ENCODE data around the gene PUDP. TPM values are rescaled to one million over a fixed set of nuclear protein-coding genes. Genes with fewer than 3 reads are reported as not detected.

PUDP gene
- total RNA-seq, 1 experiment from 2014 or later: 8.2 TPM

DNA sequence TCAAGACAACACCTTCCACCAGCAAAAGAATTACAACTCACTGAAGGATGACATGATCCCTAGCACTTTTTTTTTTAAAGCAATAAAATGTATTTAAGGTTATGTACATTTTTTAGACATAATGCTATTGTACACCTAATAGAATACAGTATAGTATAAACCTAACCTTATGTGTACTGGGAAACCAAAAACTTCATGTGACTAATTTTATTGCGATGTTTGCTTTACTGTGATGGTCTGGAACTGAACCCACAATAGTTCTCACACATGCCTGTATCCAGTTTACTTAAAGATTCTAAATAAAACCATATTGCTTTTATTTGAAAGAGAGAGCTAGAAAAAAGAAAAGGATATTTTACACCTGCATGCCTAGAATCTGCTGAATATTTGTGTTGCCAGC is 4.9 kb downstream of the PUDP start:
- no peaks in the 10 kb centered on the region for H3K9me3 ChIP-seq (replicated peaks)
- H3K36me3 ChIP-seq: 0 out of 2 replicates have a peak, but pooled peaks cover 2% of the 10 kb centered on the region
- DNase-seq (ENCODE audit: low read depth in 1 of 2, low spot score in 2 of 2): no peak
- no peak overlapping the region for H3K4me3 ChIP-seq
- peaks cover 14% of the 10 kb centered on the region for H3K4me1 ChIP-seq (replicated peaks)
- H3K27me3 ChIP-seq (replicated peaks): no peaks in the 10 kb centered on the region
- H3K27ac ChIP-seq: no peak overlapping the region

DNA sequence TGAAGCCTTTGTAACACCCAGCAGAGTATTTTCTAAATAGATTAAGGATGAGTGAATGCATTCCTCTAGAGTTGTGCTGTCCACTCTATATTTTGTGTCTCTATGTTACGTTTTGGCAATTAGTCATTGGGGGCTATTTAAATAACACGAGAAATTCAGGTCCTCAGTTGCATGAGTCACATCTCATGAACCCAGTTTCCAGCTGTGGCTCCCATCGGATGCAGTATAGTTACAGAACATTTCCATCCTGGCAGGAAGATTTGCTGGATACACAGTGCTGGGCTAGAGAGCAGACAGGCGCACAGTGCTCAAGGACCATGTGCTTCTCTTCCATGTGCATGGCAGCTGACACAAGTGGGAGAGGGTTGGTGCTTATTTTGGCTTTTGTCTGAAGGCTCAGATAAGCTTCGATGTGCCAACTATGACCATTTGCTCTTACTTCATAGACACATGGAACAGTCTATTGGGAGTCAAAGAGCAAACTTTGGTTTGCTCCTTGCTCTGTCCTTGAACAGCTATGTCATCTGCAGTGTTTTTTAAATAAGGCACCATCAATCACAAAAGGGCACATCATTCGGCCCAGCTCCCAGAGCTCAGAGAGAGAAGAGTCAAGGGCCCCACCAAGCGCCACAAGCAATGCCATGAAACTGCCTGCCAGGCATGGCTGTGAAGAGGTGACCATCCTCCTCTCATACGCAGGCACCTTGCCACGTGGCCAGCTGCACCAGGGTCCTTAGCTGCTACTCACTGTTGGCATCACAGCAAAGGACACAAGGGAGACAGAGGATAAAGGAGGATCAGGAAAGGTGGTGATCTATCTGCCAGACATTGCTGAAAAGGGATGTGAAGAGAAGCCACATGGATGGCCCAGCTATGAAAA is 8.5 kb downstream of the PUDP start:
- peak in 1 of 2 experiments; percentile 36 for DNase-seq (ENCODE audit: low read depth in 1 of 2, low spot score in 2 of 2)
- H3K9me3 ChIP-seq (replicated peaks): no peaks in the 10 kb centered on the region
- no peak overlapping the region for H3K4me3 ChIP-seq
- no peaks in the 10 kb centered on the region for H3K36me3 ChIP-seq
- H3K27me3 ChIP-seq (replicated peaks): no peaks in the 10 kb centered on the region
- H3K4me1 ChIP-seq (replicated peaks): peaks cover 10% of the 10 kb centered on the region
- H3K27ac ChIP-seq: peak overlapping the region; percentile 59; the same call in 1 of the 2 replicates

DNA sequence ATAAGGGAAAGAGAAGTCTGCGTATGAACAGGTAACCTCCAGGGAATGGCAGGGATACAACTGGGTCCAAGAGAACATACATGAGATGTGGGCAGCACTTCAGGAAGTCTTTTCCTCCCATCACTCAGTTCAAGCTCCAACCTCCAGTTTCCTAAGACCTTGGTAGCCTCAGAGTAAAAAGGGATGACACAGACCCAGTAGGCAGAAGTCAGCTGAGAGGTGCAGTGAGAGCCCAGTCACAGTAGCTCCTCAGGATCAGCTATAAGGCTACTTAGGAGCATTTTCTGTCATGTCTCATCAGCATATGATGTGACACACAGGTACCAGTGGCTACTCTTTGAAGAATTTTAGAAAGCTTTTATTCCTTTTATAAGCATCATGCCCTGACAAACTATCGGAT is 13.0 kb downstream of the PUDP start:
- no peak overlapping the region for H3K4me3 ChIP-seq
- H3K4me1 ChIP-seq (replicated peaks): peaks cover 26% of the 10 kb centered on the region
- no peak overlapping the region for H3K27ac ChIP-seq
- H3K27me3 ChIP-seq (replicated peaks): no peaks in the 10 kb centered on the region
- DNase-seq (ENCODE audit: low read depth in 1 of 2, low spot score in 2 of 2): no peak
- no peaks in the 10 kb centered on the region for H3K9me3 ChIP-seq (replicated peaks)
- no peaks in the 10 kb centered on the region for H3K36me3 ChIP-seq

DNA sequence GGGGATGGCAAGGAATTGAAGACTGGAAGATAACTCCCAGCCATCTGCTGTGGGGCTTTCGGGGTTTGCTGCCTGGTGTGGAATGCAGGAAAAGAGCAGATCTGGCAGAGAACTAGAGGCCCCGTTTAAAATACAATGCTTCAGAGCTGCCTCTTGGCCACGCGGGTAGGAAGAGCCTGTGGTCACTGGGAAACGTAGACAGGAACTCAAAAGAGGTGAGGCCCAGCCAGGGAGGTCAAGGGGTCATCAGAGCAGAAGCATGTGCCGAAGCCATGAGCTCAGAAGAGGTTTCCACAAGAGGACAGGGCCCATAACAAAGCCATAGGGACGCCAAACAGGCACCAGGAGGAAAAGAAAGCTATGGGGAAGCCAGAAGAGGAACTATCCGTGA is 14.9 kb downstream of the PUDP start:
- Histone ChIP-seq H3K9me3 (replicated peaks) (no peaks in the 10 kb centered on the region), H3K27ac (peak overlapping the region; percentile 70), H3K36me3 (no peaks in the 10 kb centered on the region), H3K4me1 (replicated peaks) (peaks cover 16% of the 10 kb centered on the region), H3K4me3 (no peak overlapping the region), H3K27me3 (replicated peaks) (no peaks in the 10 kb centered on the region)
- DNase-seq (ENCODE audit: low read depth in 1 of 2, low spot score in 2 of 2): no peak

DNA sequence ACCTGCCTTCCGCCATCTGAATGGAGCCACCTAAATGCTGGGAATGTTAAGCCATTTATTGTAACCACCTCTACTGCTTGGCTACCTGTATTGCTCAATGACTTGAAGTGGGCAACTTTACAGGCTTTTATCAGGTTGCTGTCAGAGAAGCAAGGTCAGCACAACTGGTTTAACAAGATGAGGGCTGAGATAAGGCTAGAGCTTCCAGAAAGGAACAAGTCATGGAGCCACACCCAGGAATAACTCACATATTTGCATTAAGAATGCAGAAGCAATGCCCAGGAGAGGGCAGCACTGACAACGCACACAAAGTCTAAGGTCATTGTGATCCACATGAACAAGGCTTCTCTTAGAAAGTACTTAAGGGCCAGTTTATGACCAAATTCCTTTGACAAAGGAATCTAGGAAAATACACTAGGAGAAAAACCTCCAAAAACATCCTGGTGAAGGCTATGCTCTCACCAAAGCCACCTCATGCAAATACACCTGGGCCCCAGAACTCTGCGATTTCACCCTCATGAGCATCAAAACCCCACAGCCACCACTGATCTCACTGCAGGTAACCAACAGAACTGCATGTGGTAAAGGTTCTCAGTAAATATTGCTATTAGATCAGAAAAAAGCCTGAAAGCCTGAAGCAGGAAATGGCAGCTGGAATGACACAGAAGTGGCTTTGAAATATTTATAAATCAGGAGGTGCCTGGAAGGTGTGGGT is 15.5 kb downstream of the PUDP start:
- Histone ChIP-seq H3K27ac (peak overlapping the region; percentile 70), H3K27me3 (replicated peaks) (no peaks in the 10 kb centered on the region), H3K4me1 (replicated peaks) (peaks cover 16% of the 10 kb centered on the region), H3K4me3 (no peak overlapping the region), H3K9me3 (replicated peaks) (no peaks in the 10 kb centered on the region), H3K36me3 (no peaks in the 10 kb centered on the region)
- DNase-seq (ENCODE audit: low read depth in 1 of 2, low spot score in 2 of 2): peak; percentile 68 to 70

DNA sequence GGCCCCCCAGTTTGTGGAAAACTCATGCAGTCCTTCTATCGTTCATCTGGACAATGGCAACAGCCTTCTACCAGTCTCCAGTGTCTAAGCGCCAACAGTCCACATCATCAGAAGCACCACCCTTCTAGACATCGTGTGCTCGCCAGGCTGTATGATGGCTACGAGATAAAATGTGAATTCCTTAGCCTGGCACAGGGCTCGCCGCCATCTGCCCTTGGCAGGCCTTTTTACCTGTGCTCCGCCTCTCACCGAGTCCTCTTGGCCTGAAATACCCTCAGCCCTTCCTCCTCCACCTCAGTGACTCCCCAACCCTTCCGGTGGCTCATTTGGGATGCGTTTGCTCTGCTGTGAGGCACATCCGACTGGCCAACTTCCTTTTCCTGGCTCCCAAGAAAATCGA is 16.3 kb downstream of the PUDP start:
- Histone ChIP-seq H3K4me3 (no peak overlapping the region), H3K4me1 (replicated peaks) (peaks cover 16% of the 10 kb centered on the region), H3K27ac (peak overlapping the region; percentile 33; the same call in 1 of the 2 replicates), H3K27me3 (replicated peaks) (no peaks in the 10 kb centered on the region), H3K36me3 (no peaks in the 10 kb centered on the region), H3K9me3 (replicated peaks) (no peaks in the 10 kb centered on the region)
- DNase-seq (ENCODE audit: low read depth in 1 of 2, low spot score in 2 of 2): no peak

DNA sequence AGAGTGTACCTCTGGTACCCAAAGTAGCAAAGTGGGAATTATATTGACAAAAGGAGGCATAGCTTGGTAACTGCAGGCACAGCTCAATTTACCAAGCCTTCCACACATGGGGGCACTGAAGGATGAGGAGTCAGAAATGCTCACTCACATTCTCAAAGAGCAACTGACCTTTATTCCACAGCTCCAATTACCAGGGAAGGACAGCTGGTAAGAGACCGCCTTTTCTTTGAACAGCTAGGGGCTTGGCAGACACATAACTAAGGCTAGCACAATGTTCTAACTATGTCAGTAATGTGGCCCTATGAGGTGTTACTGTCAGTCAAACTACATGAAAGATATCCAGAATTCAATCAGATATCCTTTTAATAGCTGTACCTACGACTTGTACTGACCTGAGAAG is 20.9 kb downstream of the PUDP start:
- Histone ChIP-seq H3K27ac (no peak overlapping the region), H3K9me3 (replicated peaks) (no peaks in the 10 kb centered on the region), H3K4me1 (replicated peaks) (peaks cover 10% of the 10 kb centered on the region), H3K4me3 (no peak overlapping the region), H3K36me3 (no peaks in the 10 kb centered on the region), H3K27me3 (replicated peaks) (no peaks in the 10 kb centered on the region)
- DNase-seq (ENCODE audit: low read depth in 1 of 2, low spot score in 2 of 2): no peak

DNA sequence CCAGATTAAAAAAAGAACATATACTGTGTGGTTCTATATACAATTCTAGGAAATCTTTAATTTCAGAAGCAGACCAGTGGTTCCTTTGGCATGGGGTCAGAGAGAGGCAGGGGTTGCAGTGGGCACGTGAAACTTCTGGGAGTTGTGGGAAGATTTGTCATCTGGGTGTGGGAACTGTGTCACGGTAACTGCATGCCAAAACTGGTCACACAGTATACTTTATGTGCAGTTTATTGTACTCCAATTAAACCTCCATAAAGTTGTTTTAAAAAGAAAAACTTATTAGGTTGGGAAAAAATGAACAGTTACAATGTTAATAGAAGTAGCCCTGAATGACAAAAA is 27.1 kb downstream of the PUDP start:
- H3K4me1 ChIP-seq (replicated peaks): peaks cover 22% of the 10 kb centered on the region
- H3K4me3 ChIP-seq: no peak overlapping the region
- no peaks in the 10 kb centered on the region for H3K9me3 ChIP-seq (replicated peaks)
- peak overlapping the region; percentile 56 for H3K27ac ChIP-seq
- H3K27me3 ChIP-seq (replicated peaks): no peaks in the 10 kb centered on the region
- no peaks in the 10 kb centered on the region for H3K36me3 ChIP-seq
- DNase-seq (ENCODE audit: low read depth in 1 of 2, low spot score in 2 of 2): no peak

DNA sequence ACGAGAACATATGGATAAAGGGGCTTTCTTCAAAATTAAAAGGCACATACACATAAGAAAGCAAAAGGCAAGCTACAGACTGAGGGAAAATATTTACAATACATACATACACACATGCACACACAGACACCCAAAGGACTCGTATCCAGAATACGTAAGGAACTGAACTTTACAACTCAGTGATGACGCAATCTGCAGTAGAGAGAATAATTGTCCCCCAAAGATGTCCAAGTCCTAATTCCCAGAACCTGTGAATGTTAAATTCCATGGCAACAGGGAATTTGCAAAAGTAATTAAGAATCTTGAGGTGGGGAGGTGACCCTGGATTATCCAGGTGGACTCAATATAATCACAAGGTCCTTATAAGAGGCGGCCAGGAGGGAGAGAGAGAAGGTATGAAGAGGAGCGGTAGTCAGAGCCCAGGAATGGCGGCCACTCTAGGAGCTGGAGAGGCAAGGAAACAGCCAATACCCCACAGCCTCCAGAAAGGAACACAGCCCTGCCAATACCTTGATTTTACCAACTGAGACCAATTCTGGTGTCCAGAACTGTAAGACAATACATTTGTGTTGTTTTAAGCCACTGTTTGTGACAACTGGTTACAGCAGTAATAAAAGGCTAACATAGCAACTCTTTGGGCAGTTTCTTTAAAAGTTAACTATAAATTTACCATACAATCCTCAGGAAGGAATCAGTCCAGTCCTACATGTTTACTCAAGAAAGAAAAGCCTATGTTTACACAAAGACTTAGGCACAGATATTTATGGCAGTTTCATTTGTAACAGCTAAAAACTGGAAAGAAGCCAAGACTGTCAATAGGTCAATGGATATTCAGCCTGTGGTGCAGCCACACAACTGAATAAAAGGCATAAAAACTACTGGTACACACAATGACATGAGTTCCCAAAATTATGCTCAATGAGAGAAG is 27.7 kb downstream of the PUDP start:
- peak in 1 of 2 experiments; percentile 31 for DNase-seq (ENCODE audit: low read depth in 1 of 2, low spot score in 2 of 2)
- H3K4me3 ChIP-seq: no peak overlapping the region
- H3K36me3 ChIP-seq: no peaks in the 10 kb centered on the region
- peaks cover 22% of the 10 kb centered on the region for H3K4me1 ChIP-seq (replicated peaks)
- H3K27me3 ChIP-seq (replicated peaks): no peaks in the 10 kb centered on the region
- H3K9me3 ChIP-seq (replicated peaks): no peaks in the 10 kb centered on the region
- H3K27ac ChIP-seq: peak overlapping the region; percentile 56

DNA sequence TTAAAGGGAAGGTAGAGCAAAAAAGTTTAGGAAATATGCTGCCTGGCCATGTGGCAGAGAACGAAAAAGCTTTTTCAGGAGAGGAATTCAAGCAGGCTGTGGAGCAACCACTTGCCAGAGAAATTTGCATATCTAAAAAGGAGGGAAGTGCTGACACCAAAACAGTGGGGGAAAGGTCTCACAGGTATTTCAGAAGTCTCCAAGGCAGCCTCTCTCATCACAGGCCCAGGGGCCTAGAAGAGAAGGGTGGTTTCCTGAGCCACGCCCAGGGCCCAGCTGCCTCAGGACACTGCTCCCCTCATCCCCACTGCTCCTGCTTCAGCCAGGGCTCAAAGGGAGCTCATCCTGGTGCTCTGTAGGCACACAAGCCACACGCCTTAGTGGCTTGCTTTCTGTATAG is 30.4 kb downstream of the PUDP start:
- H3K27ac ChIP-seq: no peak overlapping the region
- H3K4me3 ChIP-seq: no peak overlapping the region
- DNase-seq (ENCODE audit: low read depth in 1 of 2, low spot score in 2 of 2): no peak
- no peaks in the 10 kb centered on the region for H3K27me3 ChIP-seq (replicated peaks)
- H3K4me1 ChIP-seq (replicated peaks): peaks cover 14% of the 10 kb centered on the region
- no peaks in the 10 kb centered on the region for H3K9me3 ChIP-seq (replicated peaks)
- no peaks in the 10 kb centered on the region for H3K36me3 ChIP-seq

DNA sequence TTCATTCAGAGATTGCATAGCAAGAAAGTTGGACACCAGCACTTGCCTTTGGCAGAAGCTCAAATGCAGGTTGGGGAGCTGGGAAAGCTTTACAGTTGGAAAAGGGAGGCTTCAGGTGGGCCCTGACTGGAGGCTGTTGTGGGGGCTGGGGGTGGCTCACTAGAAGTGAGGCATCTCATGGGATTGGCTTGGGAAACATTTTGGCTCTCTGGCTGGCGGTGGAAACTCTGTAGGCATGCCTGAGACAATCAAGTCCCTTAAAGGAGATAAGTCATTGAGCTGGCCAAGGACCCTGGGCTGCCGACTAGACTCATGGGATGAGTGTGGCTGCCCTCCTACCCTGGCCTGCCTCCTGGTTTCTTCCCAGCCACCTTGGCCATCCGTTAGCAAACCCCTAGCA is 31.9 kb downstream of the PUDP start:
- Histone ChIP-seq H3K9me3 (replicated peaks) (no peaks in the 10 kb centered on the region), H3K4me1 (replicated peaks) (peaks cover 11% of the 10 kb centered on the region), H3K36me3 (no peaks in the 10 kb centered on the region), H3K27ac (no peak overlapping the region), H3K27me3 (replicated peaks) (no peaks in the 10 kb centered on the region), H3K4me3 (no peak overlapping the region)
- no peak for DNase-seq (ENCODE audit: low read depth in 1 of 2, low spot score in 2 of 2)

DNA sequence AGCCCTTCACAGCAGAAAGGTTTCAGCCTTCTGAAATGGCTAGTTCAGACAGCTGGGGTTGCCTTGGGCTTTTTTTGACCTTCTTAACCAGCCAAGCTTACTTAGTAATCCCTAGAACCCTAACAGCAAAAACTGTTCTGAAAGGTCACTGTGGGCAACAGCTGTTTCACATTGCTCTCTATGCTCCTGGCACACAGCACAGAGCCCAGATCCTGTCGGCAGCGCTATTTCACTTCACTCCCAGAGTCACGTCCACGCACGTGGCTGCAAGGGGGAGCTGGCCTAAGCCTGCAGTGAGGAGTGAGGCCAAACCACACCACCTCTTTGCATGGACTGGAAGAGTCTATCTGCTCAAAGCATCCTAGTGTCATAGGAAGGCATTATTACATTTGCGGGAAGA is 32.4 kb downstream of the PUDP start:
- no peaks in the 10 kb centered on the region for H3K9me3 ChIP-seq (replicated peaks)
- H3K4me3 ChIP-seq: no peak overlapping the region
- no peaks in the 10 kb centered on the region for H3K27me3 ChIP-seq (replicated peaks)
- no peaks in the 10 kb centered on the region for H3K36me3 ChIP-seq
- peaks cover 11% of the 10 kb centered on the region for H3K4me1 ChIP-seq (replicated peaks)
- no peak overlapping the region for H3K27ac ChIP-seq
- DNase-seq (ENCODE audit: low read depth in 1 of 2, low spot score in 2 of 2): no peak

DNA sequence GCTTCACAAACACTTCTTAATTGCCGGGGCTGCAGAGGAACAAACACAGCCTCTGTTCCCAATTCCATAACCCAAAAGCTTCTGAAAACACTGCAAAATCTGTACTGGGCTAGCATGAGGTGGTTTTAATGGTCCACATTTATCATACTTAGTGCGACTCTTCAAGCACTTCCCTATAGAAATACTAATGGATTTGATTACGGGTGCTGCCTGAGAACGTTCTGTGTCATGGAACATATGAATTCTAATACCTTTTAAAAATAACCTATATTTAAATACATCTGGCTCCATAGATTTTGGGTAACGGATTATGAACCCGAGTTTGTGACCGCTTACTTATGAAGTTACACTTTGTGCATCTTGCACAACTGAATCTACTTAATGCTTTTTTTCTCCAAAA is 35.9 kb downstream of the PUDP start:
- Histone ChIP-seq H3K4me3 (no peak overlapping the region), H3K36me3 (no peaks in the 10 kb centered on the region), H3K27ac (no peak overlapping the region), H3K4me1 (replicated peaks) (peaks cover 18% of the 10 kb centered on the region), H3K9me3 (replicated peaks) (no peaks in the 10 kb centered on the region), H3K27me3 (replicated peaks) (no peaks in the 10 kb centered on the region)
- no peak for DNase-seq (ENCODE audit: low read depth in 1 of 2, low spot score in 2 of 2)

Data from SJSA1 (cell line).